GM19397 (cell line): ENCODE data around the gene MPRIP.

ENCODE experiments used
- ATAC-seq: cut with Tn5 transposase; IDR thresholded peaks from one replicate; pipeline ENCODE4 v1.9.1; 2021; ENCODE audit warnings: mild to moderate bottlenecking, moderate library complexity; ENCODE audit not compliant: unreplicated experiment

The MPRIP gene

DNA sequence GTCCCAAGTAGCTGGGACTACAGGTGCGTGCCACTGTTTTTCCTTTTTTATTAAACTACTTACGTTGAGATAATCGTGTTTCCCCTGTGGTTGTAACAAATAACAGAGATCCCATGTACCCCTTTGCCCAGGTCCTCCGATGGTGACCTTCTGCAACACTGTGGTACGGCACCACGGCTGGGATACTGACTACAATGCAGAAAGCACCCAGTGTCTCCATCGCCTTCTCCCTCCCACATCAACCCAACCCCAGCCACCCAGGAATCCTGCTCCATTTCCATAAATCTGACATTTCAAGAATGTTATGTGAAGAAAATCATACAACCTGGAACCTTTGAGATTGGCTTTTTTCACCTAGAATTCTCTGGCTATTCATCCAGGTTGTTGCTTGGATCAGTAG, 22.1 kb downstream of the MPRIP start:
- no peak for ATAC-seq

DNA sequence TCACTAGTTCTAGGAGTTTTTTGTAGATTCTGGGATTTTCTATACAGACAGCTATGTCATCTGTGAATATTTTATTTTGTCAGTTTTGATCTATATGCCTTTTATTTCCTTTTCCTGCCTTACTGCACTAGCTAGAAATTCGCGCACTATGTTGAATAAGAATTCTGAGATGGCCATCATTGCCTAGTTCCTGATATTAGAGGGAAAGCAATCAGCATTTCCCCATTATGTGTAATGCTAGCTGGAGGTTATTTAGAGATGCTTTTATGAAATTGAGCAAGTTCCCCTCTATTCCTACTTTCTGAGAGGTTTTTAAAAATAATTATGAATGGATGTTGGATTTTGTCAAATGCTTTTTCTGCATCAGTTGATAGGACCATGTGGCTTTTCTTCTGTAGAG, 23.8 kb downstream of the MPRIP start:
- no peak for ATAC-seq

DNA sequence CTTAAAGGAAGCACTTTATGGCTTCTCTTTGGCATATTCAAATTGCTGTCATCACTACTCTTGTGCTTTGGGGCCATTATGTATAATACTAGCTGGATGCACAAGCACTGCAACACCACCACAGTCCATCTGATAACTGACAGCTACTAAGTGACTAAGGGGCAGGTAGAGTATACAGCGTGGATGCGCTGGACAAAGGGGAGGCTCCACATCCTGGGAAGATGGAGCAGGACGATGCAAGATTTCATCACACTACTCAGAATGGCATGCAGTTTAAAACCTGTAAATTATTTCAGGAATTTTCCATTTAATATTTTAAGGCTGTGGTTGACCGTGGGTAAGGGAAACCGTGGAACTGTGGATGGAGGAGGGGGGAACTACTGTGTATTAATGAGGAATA, 25.0 kb downstream of the MPRIP start:
- ATAC-seq = no peak

DNA sequence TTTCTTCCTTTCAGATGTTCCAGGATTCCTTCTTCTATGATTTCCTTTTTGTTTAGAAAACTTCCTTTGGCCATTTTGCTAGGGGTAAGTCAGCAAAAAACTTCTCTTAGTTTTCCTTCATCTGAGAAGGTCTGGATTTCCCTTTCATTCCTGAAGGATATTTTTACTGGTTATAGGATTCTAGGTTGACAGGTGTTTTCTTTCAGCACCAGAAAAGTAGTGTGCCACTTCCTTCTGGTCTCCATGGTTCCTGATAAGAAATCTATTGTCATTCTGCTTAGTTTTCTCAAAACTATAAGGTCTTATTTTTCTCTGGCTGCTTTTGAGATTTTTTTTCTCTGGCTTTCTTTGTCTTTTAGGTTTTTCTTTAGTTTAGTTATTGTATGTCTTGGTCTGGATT, 27.6 kb downstream of the MPRIP start:
- ATAC-seq = no peak

DNA sequence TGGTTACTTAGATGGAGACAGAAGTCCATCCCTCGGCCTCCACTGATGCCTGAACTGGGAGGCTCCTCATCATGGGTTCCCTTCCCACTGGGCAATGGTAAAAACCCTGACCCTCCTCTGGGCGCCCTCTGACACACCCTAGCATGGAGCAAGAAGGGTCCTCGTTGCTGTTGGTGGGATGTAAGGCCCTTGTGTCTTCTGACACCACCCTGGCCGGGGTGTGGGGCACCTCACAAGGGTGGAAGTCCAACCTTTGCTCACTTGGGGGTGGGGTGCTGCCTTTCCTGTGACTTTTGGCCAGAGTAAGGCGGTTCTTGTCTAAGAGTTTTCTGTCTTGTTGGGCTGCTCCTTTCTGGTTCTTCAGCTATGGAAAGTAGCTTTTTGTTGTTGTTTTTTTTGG, 28.7 kb downstream of the MPRIP start:
- no peak for ATAC-seq

DNA sequence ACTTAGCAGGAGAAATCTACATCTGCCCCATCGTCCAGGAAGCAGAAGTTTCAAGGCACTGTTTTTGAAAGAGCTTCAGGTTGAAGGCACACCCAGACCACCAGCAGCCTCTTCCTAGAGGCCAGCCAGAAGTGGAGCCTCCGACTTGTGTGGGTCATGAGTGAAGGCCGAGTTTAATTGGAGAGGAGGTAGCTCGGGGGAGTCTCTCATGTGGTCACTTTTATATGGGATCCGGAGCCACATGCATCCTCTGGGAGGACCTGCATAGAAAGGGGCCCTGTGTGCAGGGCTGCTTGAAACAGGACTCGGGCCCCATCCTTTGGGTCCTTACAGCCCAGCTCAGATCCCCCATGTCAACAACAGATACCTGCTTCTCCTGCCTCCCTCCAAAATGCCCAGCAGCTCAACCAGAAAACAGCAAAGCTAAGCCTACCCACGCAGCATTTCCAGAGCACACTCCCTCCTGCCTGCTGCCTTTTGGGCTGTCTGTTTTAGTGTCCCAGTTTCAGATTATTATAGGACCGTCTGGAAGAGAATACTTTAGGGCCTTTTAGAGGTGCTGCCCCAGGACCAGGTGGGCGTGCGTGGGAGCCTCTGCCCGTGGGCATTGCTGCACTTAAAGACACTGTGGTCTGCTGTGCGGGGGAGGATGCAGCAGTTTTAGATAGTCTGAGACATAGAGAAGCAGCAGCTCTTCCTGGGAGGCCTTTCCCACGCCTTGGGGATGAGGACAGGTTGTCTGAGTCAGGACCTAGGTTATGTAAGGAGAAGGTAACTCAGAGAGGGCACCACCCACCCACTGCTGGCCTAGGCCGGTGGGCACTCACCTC, 29.5 kb downstream of the MPRIP start:
- ATAC-seq = no peak

DNA sequence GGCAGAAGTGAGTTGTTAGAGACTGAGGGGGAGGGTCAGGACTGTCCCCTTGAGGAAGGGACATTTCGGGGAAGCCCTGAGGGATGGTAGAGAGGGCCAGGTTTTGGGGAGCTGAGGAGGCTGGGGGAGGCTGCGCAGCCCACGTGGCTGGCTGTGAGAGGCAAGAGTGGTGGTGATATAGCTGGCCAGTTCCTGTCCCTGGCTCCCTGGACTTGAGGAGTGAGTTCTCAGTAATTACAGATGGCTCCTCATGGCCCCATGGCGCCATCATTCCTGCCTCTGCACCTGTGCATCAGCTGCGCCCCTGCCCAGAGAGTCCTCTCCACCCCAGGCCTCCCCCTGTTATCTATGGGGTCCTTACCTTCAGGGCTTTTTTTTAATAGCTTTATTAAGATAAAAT, 30.3 kb downstream of the MPRIP start:
- ATAC-seq = no peak

DNA sequence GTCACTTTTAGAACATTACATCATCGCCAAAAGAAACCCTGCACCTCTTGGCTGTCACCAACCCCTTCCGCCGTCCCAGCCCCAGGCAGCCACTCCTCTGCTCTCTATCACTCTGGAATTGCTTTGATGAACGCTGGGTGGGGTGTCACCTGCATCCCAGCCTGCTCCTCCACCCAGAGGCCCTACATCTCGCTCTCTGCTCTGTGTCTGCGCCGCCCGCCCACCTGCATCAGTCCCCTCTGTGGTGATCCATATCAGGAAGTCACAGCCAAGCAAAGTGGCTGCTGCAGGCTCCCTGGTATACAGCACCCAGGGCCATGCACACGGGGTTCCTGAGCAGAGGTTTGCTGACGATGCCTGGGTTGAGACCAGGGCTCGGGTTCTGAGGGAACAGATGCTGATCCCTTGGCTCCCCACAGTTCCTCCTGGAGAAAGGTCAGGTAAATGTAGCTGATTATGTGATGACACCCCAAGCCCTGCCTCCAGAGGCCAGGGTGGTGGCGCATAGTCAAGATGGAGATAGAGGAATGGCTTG, 30.8 kb downstream of the MPRIP start:
- no peak for ATAC-seq

DNA sequence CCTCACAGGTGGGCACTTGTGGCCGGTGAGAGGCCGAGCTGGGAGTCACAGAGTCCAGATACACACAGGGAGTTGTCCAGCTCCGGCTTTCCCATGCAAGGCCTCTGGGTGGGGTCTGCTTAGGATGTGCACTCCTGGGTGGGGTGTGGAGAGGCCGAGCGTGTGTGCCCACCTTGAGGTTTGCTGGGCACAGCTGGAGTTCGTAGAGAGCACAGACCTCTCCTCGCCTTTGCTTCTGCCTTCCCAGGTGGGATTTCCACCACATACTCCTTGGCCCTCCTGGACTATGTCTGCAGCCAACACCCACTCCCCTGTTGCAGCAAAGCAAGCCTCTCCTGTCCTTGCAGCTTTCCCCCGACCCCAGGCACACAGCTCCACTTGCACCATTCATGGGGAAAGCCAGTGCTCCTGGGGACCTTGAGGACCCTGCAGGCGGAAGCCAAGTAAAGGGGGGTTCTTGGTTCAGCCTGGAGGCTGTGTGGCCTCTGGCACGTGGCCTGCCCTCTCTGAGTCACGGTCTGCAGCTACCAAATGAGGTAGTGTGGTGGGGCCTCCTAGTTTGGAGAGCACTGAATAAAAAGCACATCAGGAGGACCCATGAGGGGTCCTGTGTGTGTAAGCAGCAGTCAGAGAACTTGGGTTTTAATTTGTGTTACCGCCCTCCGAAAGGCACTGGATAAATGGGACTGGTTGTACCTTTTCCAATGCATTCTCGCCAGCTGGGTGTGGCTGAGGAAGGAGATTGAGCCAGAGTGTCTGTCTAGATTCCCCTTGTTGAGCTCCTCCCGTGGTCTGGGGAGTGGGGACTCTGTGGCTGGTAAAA, 31.5 kb downstream of the MPRIP start:
- no peak for ATAC-seq

DNA sequence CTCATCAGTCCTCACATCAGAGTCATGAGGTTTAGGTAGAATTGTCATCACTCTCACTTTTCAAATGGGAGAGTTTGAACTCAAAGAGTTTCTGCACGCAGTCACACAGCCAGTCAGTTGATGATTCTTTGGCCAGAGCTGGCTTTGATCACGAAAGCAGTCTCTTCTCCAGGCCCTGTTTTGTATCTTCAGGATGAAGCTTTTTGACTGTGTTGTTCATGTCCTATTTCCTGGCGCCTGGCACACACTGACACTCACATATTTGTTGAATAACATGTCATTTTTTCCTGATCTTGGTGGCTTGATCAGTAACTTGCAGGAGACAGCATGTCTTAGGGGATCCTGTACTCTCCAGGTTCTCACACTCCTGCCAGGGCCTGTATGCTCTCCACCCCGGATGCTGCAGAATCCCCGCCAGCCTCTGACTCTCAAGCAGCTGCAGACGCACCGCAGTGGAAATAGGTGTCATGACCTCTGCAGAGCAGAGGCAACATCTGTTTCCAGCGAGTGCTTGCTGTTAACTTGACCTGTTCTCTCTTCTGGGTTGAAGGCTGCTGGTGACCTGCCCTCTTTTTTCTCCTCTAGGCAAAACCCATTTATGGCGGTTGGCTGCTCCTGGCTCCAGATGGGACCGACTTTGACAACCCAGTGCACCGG, 33.0 kb downstream of the MPRIP start:
- ATAC-seq = no peak

DNA sequence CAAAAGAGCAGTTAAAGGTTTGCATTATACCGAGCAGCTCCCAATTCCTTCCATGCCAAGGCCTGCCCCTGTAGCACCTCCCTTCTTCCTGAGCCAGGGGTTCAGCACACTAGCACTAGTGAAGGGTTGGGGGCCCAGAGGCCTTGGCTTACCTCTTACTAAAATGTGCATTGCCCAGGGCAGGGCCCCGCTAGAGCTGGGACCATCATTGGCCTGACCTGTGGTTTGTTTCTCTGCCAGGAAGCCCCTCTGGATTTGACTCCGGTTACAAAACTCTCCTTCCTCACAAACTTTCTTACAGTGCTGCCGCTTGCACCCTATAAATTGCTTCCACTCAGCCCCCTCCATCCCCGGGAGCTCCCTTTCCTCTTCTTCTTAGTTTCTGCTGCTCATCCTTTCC, 33.8 kb downstream of the MPRIP start:
- ATAC-seq = no peak

DNA sequence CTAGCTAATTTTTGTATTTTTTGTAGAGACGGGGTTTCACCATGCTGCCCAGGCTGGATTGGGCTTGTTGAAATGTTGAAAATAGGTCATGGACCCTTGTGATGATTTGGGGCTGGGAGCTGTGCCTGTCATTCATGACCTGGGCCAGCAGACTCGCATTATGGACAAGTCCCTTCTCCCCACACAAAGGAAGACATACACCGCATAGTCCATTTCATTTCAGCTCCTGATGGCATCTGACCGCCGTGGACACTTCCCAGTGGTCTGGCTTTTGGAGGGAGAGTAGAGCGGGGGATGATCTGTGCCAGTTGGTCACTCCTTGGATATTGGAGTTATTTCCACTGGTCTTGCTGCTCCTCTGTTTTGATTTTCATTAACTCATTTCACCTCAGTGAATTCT, 34.8 kb downstream of the MPRIP start:
- no peak for ATAC-seq

DNA sequence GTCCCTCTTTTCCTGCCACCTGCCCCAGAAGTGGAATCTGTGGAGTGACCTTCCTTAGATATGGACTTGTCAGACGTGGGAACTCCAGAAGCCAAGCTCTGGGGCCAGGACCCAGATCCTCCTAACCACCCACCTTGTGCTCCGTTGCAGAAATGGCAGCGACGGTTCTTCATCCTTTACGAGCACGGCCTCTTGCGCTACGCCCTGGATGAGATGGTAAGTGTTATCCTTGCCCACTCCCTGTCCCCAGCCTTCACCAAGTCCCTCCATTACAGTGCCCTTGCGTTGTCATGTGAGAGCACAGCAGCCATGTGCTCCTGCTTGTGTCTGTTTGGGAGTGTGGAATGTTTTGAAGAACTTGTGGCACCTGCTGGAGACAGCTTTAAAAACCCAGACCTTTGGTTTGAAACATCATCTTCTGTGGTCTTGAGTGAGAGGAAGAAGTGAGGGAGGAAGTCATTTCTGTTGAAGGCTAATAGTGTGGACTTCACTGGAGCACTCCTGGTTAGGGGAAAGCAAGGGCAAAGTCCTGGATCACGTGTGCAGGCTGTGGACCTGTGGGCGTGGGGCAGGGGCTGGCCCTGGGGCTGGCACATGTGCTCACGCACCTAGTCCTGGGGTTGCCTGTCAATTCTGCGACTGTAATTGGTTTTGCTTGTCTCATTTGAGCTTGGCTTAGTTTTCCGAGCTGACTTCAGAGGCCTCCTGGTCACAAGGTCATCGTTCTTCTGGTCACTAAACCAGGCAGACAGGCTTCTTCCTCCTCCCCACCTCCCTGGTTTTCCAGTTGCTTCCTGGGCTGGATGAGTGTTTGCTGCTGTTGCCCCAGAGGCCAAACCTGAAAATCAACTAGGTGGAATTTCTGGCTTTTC, 35.8 kb downstream of the MPRIP start:
- no peak for ATAC-seq

DNA sequence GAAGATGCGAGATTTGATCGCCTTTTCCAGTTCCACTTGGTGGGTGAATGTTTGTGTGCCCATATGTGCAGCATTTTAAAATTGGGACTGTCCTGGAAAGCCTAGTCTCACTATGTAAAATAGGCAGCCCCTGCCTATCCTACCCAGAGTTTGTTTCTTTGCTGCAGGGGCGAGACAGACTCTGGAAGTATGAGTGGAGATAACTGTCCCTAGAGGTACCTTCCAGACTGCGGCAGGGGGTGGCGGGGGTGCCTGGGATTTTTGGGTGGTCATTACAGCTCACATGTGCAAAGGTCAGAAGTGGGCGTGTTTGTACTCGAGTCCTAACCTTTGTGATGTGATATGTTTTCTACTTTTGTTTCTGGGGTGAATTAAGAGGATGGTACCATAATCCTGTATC, 36.6 kb downstream of the MPRIP start:
- ATAC-seq = no peak

DNA sequence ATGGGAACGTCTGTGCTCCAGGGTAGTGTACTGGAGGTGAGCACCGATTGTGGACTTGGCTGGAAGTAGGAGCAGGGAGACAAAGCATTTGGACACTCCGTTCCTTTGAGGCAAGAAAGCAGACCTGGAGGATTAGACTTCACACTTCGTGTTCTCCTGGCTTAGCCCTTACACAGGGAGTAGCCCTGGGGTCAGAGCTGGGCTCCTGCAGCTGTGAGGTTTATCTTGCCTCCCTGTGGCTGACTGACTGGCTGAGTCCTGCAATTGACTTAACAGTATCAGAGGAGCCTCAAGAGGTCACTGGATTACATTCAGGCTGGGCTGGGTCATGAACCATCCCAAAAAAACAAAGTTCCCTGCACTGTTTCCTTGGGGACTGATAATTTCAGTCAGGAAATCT, 37.1 kb downstream of the MPRIP start:
- no peak for ATAC-seq

DNA sequence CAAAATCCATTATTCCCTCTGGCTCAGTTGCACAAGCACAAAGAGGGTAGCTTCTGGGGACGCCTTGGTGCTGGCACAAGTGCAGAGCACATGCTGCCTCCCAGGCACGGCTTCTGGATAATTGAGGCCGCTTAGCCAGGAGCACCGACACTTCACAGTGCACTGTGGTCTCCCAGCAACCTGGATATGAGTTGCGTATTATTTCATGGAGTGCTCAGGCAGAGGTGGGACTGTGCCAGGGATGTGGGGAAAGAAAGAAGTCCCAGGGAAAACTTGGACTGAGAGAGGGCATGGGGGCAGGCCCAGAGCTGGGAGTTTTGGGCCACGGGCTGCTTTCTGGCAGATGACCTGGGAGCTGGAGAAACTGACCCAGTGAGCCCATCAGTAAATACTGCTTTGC, 37.5 kb downstream of the MPRIP start:
- no peak for ATAC-seq

DNA sequence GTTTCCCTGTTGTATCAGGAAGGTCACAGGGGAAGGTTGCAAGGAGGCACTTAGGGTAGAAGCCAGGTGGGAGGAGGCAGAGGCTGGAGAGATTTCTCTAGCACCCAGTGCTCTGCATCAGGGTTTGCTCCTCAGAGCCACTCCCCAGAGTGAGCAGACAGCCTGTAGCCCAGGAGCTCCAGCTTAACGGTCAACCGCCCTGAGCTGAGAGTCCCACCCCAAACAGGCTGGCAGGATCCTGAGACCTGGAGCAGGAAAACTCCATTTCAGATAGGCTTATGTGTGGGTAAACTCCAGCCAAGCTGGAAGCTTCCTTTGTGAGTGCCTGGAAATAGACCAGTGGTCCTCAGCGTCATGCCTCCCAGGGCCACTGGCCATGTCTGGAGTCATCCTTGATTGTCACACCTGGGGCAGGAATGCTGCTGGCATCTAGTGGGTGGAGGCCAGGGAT, 37.9 kb downstream of the MPRIP start:
- no peak for ATAC-seq

DNA sequence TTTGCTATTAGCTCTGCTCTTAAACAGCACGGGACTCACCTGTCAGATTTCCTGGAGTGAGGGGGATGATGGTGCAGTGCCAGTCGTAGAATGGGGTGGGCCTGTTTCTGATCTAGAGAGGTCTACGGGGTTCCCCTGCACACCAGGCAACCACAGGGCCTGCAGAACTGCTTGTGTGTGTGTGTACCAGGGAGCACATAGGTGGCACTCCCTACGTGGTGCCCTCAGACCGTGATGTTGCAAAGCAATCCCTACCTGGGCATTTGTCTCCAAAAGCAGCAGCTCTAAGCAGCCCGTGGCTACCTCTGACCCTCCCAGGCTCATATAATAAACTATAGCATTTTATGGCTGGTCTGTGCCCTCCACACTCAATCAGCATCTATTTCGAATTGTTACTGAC, 38.5 kb downstream of the MPRIP start:
- ATAC-seq = no peak

DNA sequence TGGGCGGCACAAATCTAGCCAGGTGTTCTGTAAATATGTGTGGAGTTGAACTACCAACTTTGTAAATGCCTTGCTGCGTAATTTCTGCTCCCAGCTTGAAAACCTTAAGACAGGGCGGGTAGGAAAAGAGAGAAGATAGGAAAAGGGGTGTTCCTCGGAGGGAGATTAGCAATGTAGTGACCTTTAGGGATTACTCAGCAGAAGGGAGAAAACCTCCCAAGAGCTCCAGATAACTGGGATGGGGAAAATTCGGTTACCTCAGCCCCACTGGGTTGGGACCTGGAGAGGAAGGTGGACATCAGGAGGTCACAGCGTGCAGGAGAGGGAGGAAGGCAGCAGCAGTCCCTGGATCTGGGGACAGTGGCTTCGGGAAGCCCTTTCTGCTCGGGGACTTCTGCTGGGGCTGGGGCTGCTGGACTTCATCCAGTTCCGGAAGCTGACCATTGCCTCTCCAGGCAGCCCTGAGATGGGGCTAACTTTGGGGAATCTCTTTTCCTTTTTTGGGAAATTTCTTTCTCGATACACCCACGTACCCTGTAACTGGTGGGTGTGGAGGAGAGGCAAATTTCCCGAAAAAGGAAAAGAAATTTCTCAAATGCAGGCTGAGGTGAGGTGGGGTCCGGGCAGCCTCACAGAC, 39.2 kb downstream of the MPRIP start:
- ATAC-seq = no peak

DNA sequence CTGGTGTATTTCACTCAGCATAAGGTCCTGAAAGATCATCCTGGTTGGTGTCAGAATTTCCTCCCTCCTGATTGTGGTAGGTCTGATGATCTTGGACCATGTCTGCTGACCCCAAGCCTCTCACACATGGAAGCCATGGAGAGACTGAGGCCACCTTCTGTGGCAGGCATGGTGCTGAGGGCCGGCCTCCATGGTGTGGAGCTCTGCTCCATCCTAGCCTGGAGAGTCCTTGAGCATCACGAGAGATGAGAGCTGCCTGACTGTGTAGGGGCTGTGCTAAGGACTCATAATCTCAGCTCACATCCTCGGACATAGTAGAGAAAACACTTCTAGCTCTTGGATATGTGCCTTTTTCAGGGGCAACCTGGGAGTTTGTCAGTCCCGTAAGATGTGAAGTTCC, 40.6 kb downstream of the MPRIP start:
- ATAC-seq = no peak
